IMR-90 (cell line): Measurements from ENCODE around the gene CDKAL1. TPM values are rescaled to one million over a fixed set of nuclear protein-coding genes. Genes with fewer than 3 reads are reported as not detected.
A peak's percentile ranks its signal among the peaks of the same experiment; 100 is the strongest.

Experiments used
- ATAC-seq: fragments of 200-7000 bp; cut with Tn5 transposase; 2 replicates; pipeline ENCODE4 v1.9.1; 2020; ENCODE audit warnings: low read depth, mild to moderate bottlenecking, moderate library complexity
- BruUV-seq: library from RNA; stranded (reverse); fragments of 400-500 nt; replicated peaks from 2 replicates; lab custom pipeline; 2021; lab: Mats Ljungman, UMichigan
- CTCF ChIA-PET: fragments of 300-600 bp; formaldehyde crosslinking; extraction: SDS; loops from one replicate; lab custom pipeline; 2021; ENCODE audit warnings: antibody characterized with exemption; lab: Yijun Ruan, JAX
- POLR2A ChIA-PET: fragments of 300-600 bp; sonication (Branson Sonifier 250); formaldehyde crosslinking; loops from one replicate; lab custom pipeline; 2022; ENCODE audit warnings: antibody characterized with exemption; ENCODE audit not compliant: unreplicated experiment; lab: Charles Lee
- DNase-seq: peaks from one replicate; pipeline ENCODE4 v3.0.0; 2013
- H2AFZ ChIP-seq: replicated peaks from 2 replicates; pipeline ENCODE3; 2013; ENCODE audit warnings: low read length, mild to moderate bottlenecking; ENCODE audit not compliant: poor library complexity
- H2AK5ac ChIP-seq: 2 replicates; pipeline ENCODE4 v1.6.1; 2013; ENCODE audit warnings: low read depth, low read length, inconsistent platforms
- H2AK9ac ChIP-seq: replicated peaks from 2 replicates; pipeline ENCODE3; 2013; ENCODE audit warnings: mild to moderate bottlenecking, low read depth, low read length, moderate library complexity; ENCODE audit not compliant: poor library complexity
- H2BK120ac ChIP-seq: 2 replicates; pipeline ENCODE4 v1.6.1; 2013; ENCODE audit warnings: low read depth, low read length, inconsistent platforms
- H2BK15ac ChIP-seq: 3 replicates; pipeline ENCODE4 v1.6.1; 2013; ENCODE audit warnings: low read depth, low read length, inconsistent platforms
- H2BK20ac ChIP-seq: 2 replicates; pipeline ENCODE4 v1.6.1; 2013; ENCODE audit warnings: low read depth, mild to moderate bottlenecking, inconsistent platforms, low read length, moderate library complexity
- H2BK5ac ChIP-seq: 2 replicates; pipeline ENCODE4 v1.6.1; 2013; ENCODE audit warnings: mild to moderate bottlenecking, low read depth, low read length, inconsistent platforms; ENCODE audit not compliant: poor library complexity, severe bottlenecking
- H3K14ac ChIP-seq: replicated peaks from 2 replicates; pipeline ENCODE4 v1.6.1; 2013; ENCODE audit warnings: low read depth, low read length, inconsistent platforms
- H3K18ac ChIP-seq: 2 replicates; pipeline ENCODE4 v1.6.1; 2013; ENCODE audit warnings: low read depth, low read length, control low read depth
- H3K23ac ChIP-seq: 2 replicates; pipeline ENCODE4 v1.6.1; 2013; ENCODE audit warnings: low read depth, low read length, inconsistent platforms
- H3K27ac ChIP-seq: 2 replicates; pipeline ENCODE4 v1.5.1; 2013; ENCODE audit warnings: mild to moderate bottlenecking, control low read depth, low read length; ENCODE audit not compliant: insufficient read depth
- H3K27me3 ChIP-seq: 2 replicates; pipeline ENCODE4 v1.6.1; 2013; ENCODE audit warnings: low read length; ENCODE audit not compliant: control insufficient read depth, insufficient read depth
- H3K36me3 ChIP-seq: 2 replicates; pipeline ENCODE4 v1.6.1; 2013; ENCODE audit warnings: low read length, mixed read lengths; ENCODE audit not compliant: control insufficient read depth, insufficient read depth
- H3K4ac ChIP-seq: 2 replicates; pipeline ENCODE4 v1.6.1; 2013; ENCODE audit warnings: low read depth, low read length, inconsistent platforms
- H3K4me1 ChIP-seq: 2 replicates; pipeline ENCODE4 v1.6.1; 2013; ENCODE audit warnings: low read length, mixed read lengths; ENCODE audit not compliant: control insufficient read depth, insufficient read depth
- H3K4me2 ChIP-seq: 2 replicates; pipeline ENCODE4 v1.6.1; 2013; ENCODE audit warnings: low read depth, mild to moderate bottlenecking, control low read depth, low read length, moderate library complexity
- H3K4me3 ChIP-seq: 2 replicates; pipeline ENCODE4 v1.5.1; 2013; ENCODE audit warnings: low read depth, mild to moderate bottlenecking, control low read depth, low read length, moderate library complexity; ENCODE audit not compliant: insufficient read depth
- H3K56ac ChIP-seq: 2 replicates; pipeline ENCODE4 v1.6.1; 2013; ENCODE audit warnings: low read length, inconsistent platforms; ENCODE audit not compliant: insufficient read depth; ENCODE audit errors: extremely low read depth
- H3K79me1 ChIP-seq, 2 experiments: 2 replicates each; pipeline ENCODE4 v1.6.1; 2013; ENCODE audit warnings: low read length in 2 of 2, inconsistent platforms in 1 of 2, low read depth in 1 of 2
- H3K9ac ChIP-seq: 2 replicates; pipeline ENCODE4 v1.6.1; 2013; ENCODE audit warnings: low read depth, low read length, control low read depth
- H3K9me1 ChIP-seq: 2 replicates; pipeline ENCODE4 v1.6.1; 2013; ENCODE audit warnings: low read length, inconsistent platforms; ENCODE audit not compliant: insufficient read depth
- H3K9me3 ChIP-seq: 2 replicates; pipeline ENCODE4 v1.6.1; 2013; ENCODE audit warnings: low read length; ENCODE audit not compliant: control insufficient read depth, insufficient read depth
- H4K20me1 ChIP-seq: 2 replicates; pipeline ENCODE4 v1.6.1; 2013; ENCODE audit warnings: low read length, inconsistent platforms; ENCODE audit not compliant: insufficient read depth
- H4K5ac ChIP-seq: 2 replicates; pipeline ENCODE4 v1.6.1; 2013; ENCODE audit warnings: mild to moderate bottlenecking, low read depth, low read length, control low read depth
- H4K8ac ChIP-seq, 2 experiments: 2 replicates each; pipeline ENCODE4 v1.6.1; 2013; ENCODE audit warnings: low read depth in 2 of 2, low read length in 2 of 2, control low read depth in 1 of 2, inconsistent platforms in 1 of 2
- H4K91ac ChIP-seq: 2 replicates; pipeline ENCODE4 v1.6.1; 2013; ENCODE audit warnings: low read depth, low read length, inconsistent platforms; ENCODE audit not compliant: insufficient read depth
- BHLHE40 ChIP-seq: fragments of 150-350 bp; IDR thresholded peaks from 2 replicates; pipeline ENCODE4 v1.6.1; 2016; ENCODE audit warnings: mild to moderate bottlenecking, low read depth, low read length
- FOS ChIP-seq: fragments of 150-350 bp; IDR thresholded peaks from 2 replicates; pipeline ENCODE4 v1.6.1; 2016; ENCODE audit warnings: low read depth, low read length
- MAFK ChIP-seq: IDR thresholded peaks from 2 replicates; pipeline ENCODE4 v1.6.1; 2012; ENCODE audit warnings: low read depth, low read length, improper control_type of control experiment
- RCOR1 ChIP-seq: IDR thresholded peaks from 2 replicates; pipeline ENCODE4 v1.6.1; 2012; ENCODE audit warnings: mild to moderate bottlenecking, low read length, improper control_type of control experiment; ENCODE audit not compliant: insufficient replicate concordance
- WGBS, 2 experiments: methylation state at CpG; one replicate each; pipeline versions ENCODE4 v1.1.5 to v1.1.7; 2013; ENCODE audit warnings: missing lambda C conversion rate in 2 of 2; ENCODE audit not compliant: insufficient read length in 1 of 2; ENCODE audit errors: extremely low coverage in 2 of 2; 5-methylcytosine and 5-hydroxymethylcytosine counted together
- dilution Hi-C: fragments of 300-500 bp; cut with HindIII; formaldehyde crosslinking; loops from one replicate; pipeline ENCODE4 v1.14.3; 2018; ENCODE audit warnings: low sequenced_read_pairs; ENCODE audit not compliant: unreplicated experiment
- in situ Hi-C: fragments of 300-500 bp; cut with MboI; formaldehyde crosslinking; loops from 3 replicates; pipeline ENCODE4 v1.14.3; 2019; ENCODE audit warnings: low sequenced_read_pairs, inconsistent platforms, mixed read lengths
- intact Hi-C: fragments of 100-400 bp; cut with micrococcal nuclease; formaldehyde crosslinking; loops from 2 replicates; pipeline ENCODE4 v1.10.0; 2022
- polyA plus RNA-seq, 3 experiments: library from polyadenylated mRNA; depleted of rRNA; stranded (reverse); fragments of >200 nt; gene quantifications; 2 replicates each; pipeline ENCODE4 v1.2.3, GENCODE V29; 2012; ENCODE audit warnings: low replicate concordance in 1 of 3
- total RNA-seq: library from RNA; depleted of rRNA; stranded (reverse); fragments of >200 nt; gene quantifications from 2 replicates; pipeline ENCODE4 v1.2.3, GENCODE V29; 2012

The CDKAL1 gene
- total and polyA plus RNA-seq, 2 of the 4 experiments (the other 2 are of a cell fraction) = 3.7 to 13.1 TPM

DNA sequence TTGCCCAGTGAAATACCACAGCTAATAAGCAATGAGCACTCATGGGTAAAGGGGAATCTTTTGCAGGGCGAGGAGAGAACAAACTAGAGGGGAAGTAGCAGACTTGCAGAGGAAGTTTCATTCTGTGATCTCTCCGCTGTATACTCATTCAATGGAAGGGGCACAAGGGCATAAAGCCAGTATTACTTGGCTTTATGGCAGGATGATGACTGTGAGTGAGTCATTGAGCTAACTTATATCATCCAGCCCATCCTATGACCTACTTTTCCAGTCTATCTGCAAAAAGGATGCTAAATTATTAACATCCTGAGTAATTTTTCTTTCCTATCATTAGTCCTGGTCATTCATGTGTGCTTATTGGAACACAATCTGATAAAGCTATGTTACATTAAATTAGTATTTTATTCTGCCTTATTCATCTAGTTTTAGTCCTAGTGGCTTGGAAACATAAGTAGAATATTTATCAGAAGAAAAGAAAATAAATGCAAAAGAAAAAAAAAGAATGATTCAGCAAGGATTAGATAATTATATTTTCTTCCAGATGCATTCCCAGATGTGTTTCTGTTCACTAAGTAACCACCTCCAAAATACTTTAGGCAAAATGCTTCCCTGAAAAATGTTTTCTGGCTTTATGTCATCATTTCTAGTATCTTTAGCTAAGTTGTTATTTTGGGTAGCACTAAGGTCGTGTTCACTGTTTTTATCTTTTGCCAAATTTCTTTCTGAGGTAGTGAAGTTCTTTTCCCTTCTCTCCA is 471.7 kb downstream of the CDKAL1 start:
- intact Hi-C loops = loop anchor here (5.0 to 10.0 kb wide), 2 partner anchors 129 to 441 kb away; no protein-coding TSS in a partner anchor
- in situ Hi-C loops = loop anchor here (10.0 kb wide), 1 partner anchor 579 kb away; no protein-coding TSS in a partner anchor
- no peak overlapping the region for H4K91ac ChIP-seq

More for the DNA sequence above, 471.7 kb downstream of the CDKAL1 start:
- Histone ChIP-seq H3K9me1 (0 out of 2 replicates have a peak, but pooled peaks cover 3% of the 10 kb centered on the region), H3K4me1 (peaks cover 5% of the 10 kb centered on the region; the same call in 1 of the 2 replicates), H3K14ac (no peak overlapping the region), H2AK9ac (no peak overlapping the region), H3K23ac (no peak overlapping the region), H2BK5ac (peak overlapping the region; percentile 68), H4K20me1 (no peaks in the 10 kb centered on the region), H3K9ac (no peak overlapping the region), H4K5ac (no peak overlapping the region), H3K27ac (peak overlapping the region; percentile 49; the same call in 1 of the 2 replicates), H3K56ac (no peak overlapping the region), H2BK20ac (no peak overlapping the region), H4K8ac (no peak overlapping the region), H3K27me3 (no peaks in the 10 kb centered on the region), H2BK15ac (no peak overlapping the region), H3K79me1 (peaks cover 0 to 4% of the 10 kb centered on the region in 2 experiments; a peak in 1 of 4 replicates), H3K4ac (no peak overlapping the region), H2AK5ac (no peak overlapping the region), H2AFZ (no peak overlapping the region), H3K4me2 (peak overlapping the region; percentile 72; the same call in 1 of the 2 replicates), H3K18ac (peak overlapping the region; percentile 9; the same call in 1 of the 2 replicates), H3K4me3 (no peak overlapping the region), H2BK120ac (no peak overlapping the region; the same call in 1 of the 2 replicates), H3K36me3 (no peaks in the 10 kb centered on the region), H3K9me3 (no peaks in the 10 kb centered on the region)
- DNase-seq = peak; percentile 94
- BruUV-seq = no TSS peak
- no CpG with 5 or more reads among the region's 3 CpGs for WGBS, 2 experiments
- CTCF ChIA-PET = no interaction called here
- ATAC-seq = peak; percentile 57
- dilution Hi-C loops = no loop called here
- TF ChIP-seq FOS (peak; percentile 91), RCOR1 (no peak), MAFK (peak; percentile 3; the same call in 1 of the 2 replicates), BHLHE40 (no peak)
- POLR2A ChIA-PET = no interaction called here
